Neuronal stem cell (in vitro differentiated cells): ENCODE results near the gene PDE11A.

ENCODE experiments used
- DNase-seq: peaks from one replicate; pipeline ENCODE4 v3.0.0-alpha.2; 2013; ENCODE audit warnings: low spot score
- H2AFZ ChIP-seq: one replicate; pipeline ENCODE4 v1.6.1; 2013; ENCODE audit warnings: mild to moderate bottlenecking, low read length, inconsistent platforms
- H2AK5ac ChIP-seq: 2 replicates; pipeline ENCODE4 v1.6.1; 2013; ENCODE audit warnings: low read depth, mild to moderate bottlenecking, inconsistent platforms, low read length, moderate library complexity, mixed read lengths
- H2BK120ac ChIP-seq: 2 replicates; pipeline ENCODE4 v1.6.1; 2013; ENCODE audit warnings: low read depth, mild to moderate bottlenecking, inconsistent platforms, low read length, moderate library complexity, mixed read lengths
- H2BK12ac ChIP-seq: one replicate; pipeline ENCODE4 v1.6.1; 2013; ENCODE audit warnings: low read length, inconsistent platforms
- H2BK15ac ChIP-seq: 2 replicates; pipeline ENCODE4 v1.6.1; 2013; ENCODE audit warnings: mild to moderate bottlenecking, low read length, inconsistent platforms, mixed read lengths
- H2BK5ac ChIP-seq: one replicate; pipeline ENCODE4 v1.6.1; 2013; ENCODE audit warnings: inconsistent platforms, mild to moderate bottlenecking, low read length, moderate library complexity
- H3K14ac ChIP-seq: one replicate; pipeline ENCODE4 v1.6.1; 2013; ENCODE audit warnings: low read length, inconsistent platforms
- H3K18ac ChIP-seq: 2 replicates; pipeline ENCODE4 v1.6.1; 2013; ENCODE audit warnings: low read length, inconsistent platforms
- H3K23ac ChIP-seq: 2 replicates; pipeline ENCODE4 v1.6.1; 2013; ENCODE audit warnings: low read depth, mild to moderate bottlenecking, mixed read lengths, low read length, inconsistent platforms; ENCODE audit not compliant: poor library complexity
- H3K27ac ChIP-seq: replicated peaks from 3 replicates; pipeline ENCODE4 v1.5.1; 2013; ENCODE audit warnings: low read length, inconsistent platforms
- H3K27me3 ChIP-seq, 3 experiments: 2 replicates each; pipeline ENCODE4 v1.6.1; 2013; ENCODE audit warnings: low read length in 3 of 3, mild to moderate bottlenecking in 2 of 3, inconsistent platforms in 1 of 3, low read depth in 1 of 3, mixed read lengths in 1 of 3, moderate library complexity in 1 of 3; ENCODE audit not compliant: control insufficient read depth in 3 of 3, insufficient read depth in 3 of 3
- H3K36me3 ChIP-seq, 2 donors: replicated peaks in 1 of 2; 2 replicates each; pipeline ENCODE4 v1.6.1; 2013; ENCODE audit warnings: low read length in 2 of 2; ENCODE audit not compliant: control insufficient read depth in 2 of 2, insufficient read depth in 2 of 2
- H3K4ac ChIP-seq: 2 replicates; pipeline ENCODE4 v1.6.1; 2013; ENCODE audit warnings: inconsistent platforms, mild to moderate bottlenecking, low read length, moderate library complexity
- H3K4me1 ChIP-seq, 2 donors: 1 replicate in 1 of 2; 2 replicates in 1 of 2; pipeline ENCODE4 v1.6.1; 2013; ENCODE audit warnings: low read length in 2 of 2, low read depth in 1 of 2; ENCODE audit not compliant: control insufficient read depth in 2 of 2, insufficient read depth in 1 of 2
- H3K4me2 ChIP-seq: one replicate; pipeline ENCODE4 v1.6.1; 2013; ENCODE audit warnings: mild to moderate bottlenecking, low read length, inconsistent platforms; ENCODE audit not compliant: insufficient read depth, poor library complexity, severe bottlenecking
- H3K4me3 ChIP-seq, 2 donors: 2 replicates each; pipeline ENCODE4 v1.5.1; 2013; ENCODE audit warnings: low read length in 2 of 2, mild to moderate bottlenecking in 2 of 2, inconsistent platforms in 1 of 2, moderate library complexity in 1 of 2
- H3K79me1 ChIP-seq: one replicate; pipeline ENCODE4 v1.6.1; 2013; ENCODE audit warnings: low read depth, mild to moderate bottlenecking, inconsistent platforms, low read length, moderate library complexity
- H3K9ac ChIP-seq: one replicate; pipeline ENCODE4 v1.6.1; 2013; ENCODE audit warnings: mild to moderate bottlenecking, low read depth, low read length, inconsistent platforms; ENCODE audit not compliant: poor library complexity
- H3K9me3 ChIP-seq, 2 donors: replicated peaks in 1 of 2; 2 replicates each; pipeline versions ENCODE3 to v1.6.1; 2013; ENCODE audit warnings: low read length in 2 of 2, mild to moderate bottlenecking in 2 of 2, inconsistent platforms in 1 of 2, low read depth in 1 of 2, mixed read lengths in 1 of 2, moderate library complexity in 1 of 2; ENCODE audit not compliant: control insufficient read depth in 2 of 2, insufficient read depth in 1 of 2
- H4K8ac ChIP-seq: one replicate; pipeline ENCODE4 v1.6.1; 2013; ENCODE audit warnings: low read depth, mild to moderate bottlenecking, inconsistent platforms, low read length, moderate library complexity
- H4K91ac ChIP-seq: one replicate; pipeline ENCODE4 v1.6.1; 2013; ENCODE audit warnings: low read length, low read depth, mild to moderate bottlenecking, inconsistent platforms; ENCODE audit not compliant: poor library complexity
- WGBS, 2 donors: extraction: QIAGEN DNeasy Blood & Tissue Kit; methylation state at CpG; one replicate each; pipeline ENCODE4 v1.1.7; 2013; ENCODE audit warnings: missing lambda C conversion rate in 2 of 2, mixed read lengths in 1 of 2; ENCODE audit not compliant: insufficient read length in 2 of 2, insufficient replicate concordance in 1 of 2; ENCODE audit errors: extremely low coverage in 2 of 2; 5-methylcytosine and 5-hydroxymethylcytosine counted together

Gene PDE11A

DNA sequence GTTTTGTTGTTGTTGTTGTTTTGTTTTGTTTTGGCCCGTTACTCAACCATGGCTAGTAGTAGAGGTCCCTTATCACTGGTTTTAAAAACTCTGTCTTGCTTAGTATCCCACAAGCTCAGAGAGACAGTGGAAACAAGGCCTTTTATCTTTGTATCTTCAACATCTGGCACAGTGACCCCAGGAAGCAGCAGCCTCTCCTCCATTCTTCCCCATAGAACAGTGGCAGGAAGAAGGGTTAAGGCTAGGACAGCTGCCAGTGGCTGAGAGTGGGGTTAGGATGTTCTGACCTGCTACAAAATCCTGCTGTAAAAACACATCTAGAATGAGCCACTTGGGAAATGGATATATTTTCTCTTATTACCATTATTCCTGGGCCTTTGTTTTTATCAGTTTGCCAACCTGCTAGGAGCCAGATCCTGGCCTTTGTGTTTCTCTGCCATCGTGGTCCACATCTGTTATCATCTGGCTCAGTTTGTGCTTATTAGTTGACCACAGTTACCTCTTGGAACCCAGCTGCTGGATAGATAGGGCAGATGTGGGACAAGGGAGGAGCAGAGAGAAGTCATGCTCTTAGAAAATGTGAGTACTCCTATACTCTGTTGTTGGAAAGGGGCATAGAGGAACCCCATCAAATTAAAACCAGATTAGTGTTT is 433.2 kb downstream of the PDE11A start:
- Histone ChIP-seq H2BK5ac (no peak overlapping the region), H3K9me3 (no peaks in the 10 kb centered on the region), H3K18ac (no peak overlapping the region), H2AK5ac (no peak overlapping the region), H3K9ac (no peak overlapping the region), H2BK12ac (no peak overlapping the region), H3K79me1 (no peaks in the 10 kb centered on the region), H2BK15ac (no peak overlapping the region), H3K4me2 (no peak overlapping the region), H4K91ac (no peak overlapping the region), H3K36me3 (no peaks in the 10 kb centered on the region), H4K8ac (no peak overlapping the region), H3K4me1 (no peaks in the 10 kb centered on the region), H3K23ac (no peak overlapping the region), H2BK120ac (no peak overlapping the region), H2AFZ (no peak overlapping the region), H3K4ac (no peak overlapping the region), H3K14ac (no peak overlapping the region), H3K27ac (no peak overlapping the region), H3K27me3 (no peaks in the 10 kb centered on the region), H3K4me3 (no peak overlapping the region)
- DNase-seq, result no peak
- WGBS, 2 donors, result no CpG with 5 or more reads among the region's 2 CpGs

GRCh38 chr2:177638507-177638906 is 434.1 kb downstream of the PDE11A start:
- Histone ChIP-seq H3K79me1 (no peaks in the 10 kb centered on the region), H2BK120ac (no peak overlapping the region), H2AFZ (no peak overlapping the region), H3K4me3 (no peak overlapping the region), H3K4ac (no peak overlapping the region), H3K27me3 (no peaks in the 10 kb centered on the region), H2AK5ac (no peak overlapping the region), H3K14ac (no peak overlapping the region), H3K4me1 (no peaks in the 10 kb centered on the region), H3K27ac (no peak overlapping the region), H2BK15ac (no peak overlapping the region), H3K36me3 (no peaks in the 10 kb centered on the region), H2BK5ac (no peak overlapping the region), H3K4me2 (no peak overlapping the region), H4K8ac (no peak overlapping the region), H2BK12ac (no peak overlapping the region), H3K9me3 (no peaks in the 10 kb centered on the region), H3K18ac (no peak overlapping the region), H3K9ac (no peak overlapping the region), H3K23ac (no peak overlapping the region), H4K91ac (no peak overlapping the region)
- no CpG with 5 or more reads among the region's 1 CpG for WGBS, 2 donors
- no peak for DNase-seq

GRCh38 chr2:177636672-177637071 is 435.9 kb downstream of the PDE11A start:
- H3K4me3 ChIP-seq, result no peak overlapping the region
- no peak overlapping the region for H2BK12ac ChIP-seq
- no peaks in the 10 kb centered on the region for H3K79me1 ChIP-seq
- H2AK5ac ChIP-seq, result no peak overlapping the region
- no peak overlapping the region for H3K4ac ChIP-seq
- no CpG with 5 or more reads among the region's 1 CpG for WGBS, 2 donors
- no peaks in the 10 kb centered on the region for H3K36me3 ChIP-seq
- no peak overlapping the region for H4K8ac ChIP-seq
- DNase-seq, result no peak
- no peak overlapping the region for H3K4me2 ChIP-seq
- no peak overlapping the region for H2BK5ac ChIP-seq
- H2BK15ac ChIP-seq, result no peak overlapping the region
- H3K23ac ChIP-seq, result no peak overlapping the region
- H2BK120ac ChIP-seq, result no peak overlapping the region
- H3K27me3 ChIP-seq, result no peaks in the 10 kb centered on the region
- H3K14ac ChIP-seq, result no peak overlapping the region
- H3K4me1 ChIP-seq, result peaks cover 0 to 3% of the 10 kb centered on the region in 2 donors
- no peak overlapping the region for H3K18ac ChIP-seq
- no peaks in the 10 kb centered on the region for H3K9me3 ChIP-seq
- H4K91ac ChIP-seq, result no peak overlapping the region
- no peak overlapping the region for H3K9ac ChIP-seq
- H3K27ac ChIP-seq, result no peak overlapping the region
- no peak overlapping the region for H2AFZ ChIP-seq

- Histone ChIP-seq H3K4me1 (peaks cover 0 to 3% of the 10 kb centered on the region in 2 donors), H3K9me3 (no peaks in the 10 kb centered on the region), H3K4me3 (no peak overlapping the region), H3K36me3 (no peaks in the 10 kb centered on the region), H4K8ac (no peak overlapping the region), H3K4ac (no peak overlapping the region), H3K14ac (no peak overlapping the region), H3K27me3 (no peaks in the 10 kb centered on the region), H3K27ac (no peak overlapping the region), H3K4me2 (no peak overlapping the region), H3K9ac (no peak overlapping the region), H3K18ac (no peak overlapping the region), H2BK12ac (no peak overlapping the region), H2AK5ac (no peak overlapping the region), H4K91ac (no peak overlapping the region), H3K79me1 (no peaks in the 10 kb centered on the region), H3K23ac (no peak overlapping the region), H2BK120ac (no peak overlapping the region), H2AFZ (no peak overlapping the region), H2BK5ac (no peak overlapping the region), H2BK15ac (no peak overlapping the region)
- DNase-seq, result no peak
- WGBS, 2 donors, result no CpG with 5 or more reads among the region's 1 CpG
Measured at GRCh38 chr2:177635696-177636095, 436.9 kb downstream of the PDE11A start.
